IMR-90 (cell line): Measurements from ENCODE around the gene ACAN. TPM values are rescaled to one million over a fixed set of nuclear protein-coding genes. Genes with fewer than 3 reads are reported as not detected.

Experiments used
- ATAC-seq: fragments of 200-7000 bp; cut with Tn5 transposase; 2 replicates; pipeline ENCODE4 v1.9.1; 2020; ENCODE audit warnings: low read depth, mild to moderate bottlenecking, moderate library complexity
- BruUV-seq: library from RNA; stranded (reverse); fragments of 400-500 nt; replicated peaks from 2 replicates; lab custom pipeline; 2021; lab: Mats Ljungman, UMichigan
- CTCF ChIA-PET: fragments of 300-600 bp; formaldehyde crosslinking; extraction: SDS; loops from one replicate; lab custom pipeline; 2021; ENCODE audit warnings: antibody characterized with exemption; lab: Yijun Ruan, JAX
- POLR2A ChIA-PET: fragments of 300-600 bp; sonication (Branson Sonifier 250); formaldehyde crosslinking; loops from one replicate; lab custom pipeline; 2022; ENCODE audit warnings: antibody characterized with exemption; ENCODE audit not compliant: unreplicated experiment; lab: Charles Lee
- DNase-seq: peaks from one replicate; pipeline ENCODE4 v3.0.0; 2013
- H2AFZ ChIP-seq: replicated peaks from 2 replicates; pipeline ENCODE3; 2013; ENCODE audit warnings: low read length, mild to moderate bottlenecking; ENCODE audit not compliant: poor library complexity
- H2AK5ac ChIP-seq: 2 replicates; pipeline ENCODE4 v1.6.1; 2013; ENCODE audit warnings: low read depth, low read length, inconsistent platforms
- H2AK9ac ChIP-seq: replicated peaks from 2 replicates; pipeline ENCODE3; 2013; ENCODE audit warnings: mild to moderate bottlenecking, low read depth, low read length, moderate library complexity; ENCODE audit not compliant: poor library complexity
- H2BK120ac ChIP-seq: 2 replicates; pipeline ENCODE4 v1.6.1; 2013; ENCODE audit warnings: low read depth, low read length, inconsistent platforms
- H2BK15ac ChIP-seq: 3 replicates; pipeline ENCODE4 v1.6.1; 2013; ENCODE audit warnings: low read depth, low read length, inconsistent platforms
- H2BK20ac ChIP-seq: 2 replicates; pipeline ENCODE4 v1.6.1; 2013; ENCODE audit warnings: low read depth, mild to moderate bottlenecking, inconsistent platforms, low read length, moderate library complexity
- H2BK5ac ChIP-seq: 2 replicates; pipeline ENCODE4 v1.6.1; 2013; ENCODE audit warnings: mild to moderate bottlenecking, low read depth, low read length, inconsistent platforms; ENCODE audit not compliant: poor library complexity, severe bottlenecking
- H3K14ac ChIP-seq: replicated peaks from 2 replicates; pipeline ENCODE4 v1.6.1; 2013; ENCODE audit warnings: low read depth, low read length, inconsistent platforms
- H3K18ac ChIP-seq: 2 replicates; pipeline ENCODE4 v1.6.1; 2013; ENCODE audit warnings: low read depth, low read length, control low read depth
- H3K23ac ChIP-seq: 2 replicates; pipeline ENCODE4 v1.6.1; 2013; ENCODE audit warnings: low read depth, low read length, inconsistent platforms
- H3K27ac ChIP-seq: 2 replicates; pipeline ENCODE4 v1.5.1; 2013; ENCODE audit warnings: mild to moderate bottlenecking, control low read depth, low read length; ENCODE audit not compliant: insufficient read depth
- H3K27me3 ChIP-seq: 2 replicates; pipeline ENCODE4 v1.6.1; 2013; ENCODE audit warnings: low read length; ENCODE audit not compliant: control insufficient read depth, insufficient read depth
- H3K36me3 ChIP-seq: 2 replicates; pipeline ENCODE4 v1.6.1; 2013; ENCODE audit warnings: low read length, mixed read lengths; ENCODE audit not compliant: control insufficient read depth, insufficient read depth
- H3K4ac ChIP-seq: 2 replicates; pipeline ENCODE4 v1.6.1; 2013; ENCODE audit warnings: low read depth, low read length, inconsistent platforms
- H3K4me1 ChIP-seq: 2 replicates; pipeline ENCODE4 v1.6.1; 2013; ENCODE audit warnings: low read length, mixed read lengths; ENCODE audit not compliant: control insufficient read depth, insufficient read depth
- H3K4me2 ChIP-seq: 2 replicates; pipeline ENCODE4 v1.6.1; 2013; ENCODE audit warnings: low read depth, mild to moderate bottlenecking, control low read depth, low read length, moderate library complexity
- H3K4me3 ChIP-seq: 2 replicates; pipeline ENCODE4 v1.5.1; 2013; ENCODE audit warnings: low read depth, mild to moderate bottlenecking, control low read depth, low read length, moderate library complexity; ENCODE audit not compliant: insufficient read depth
- H3K56ac ChIP-seq: 2 replicates; pipeline ENCODE4 v1.6.1; 2013; ENCODE audit warnings: low read length, inconsistent platforms; ENCODE audit not compliant: insufficient read depth; ENCODE audit errors: extremely low read depth
- H3K79me1 ChIP-seq, 2 experiments: 2 replicates each; pipeline ENCODE4 v1.6.1; 2013; ENCODE audit warnings: low read length in 2 of 2, inconsistent platforms in 1 of 2, low read depth in 1 of 2
- H3K9ac ChIP-seq: 2 replicates; pipeline ENCODE4 v1.6.1; 2013; ENCODE audit warnings: low read depth, low read length, control low read depth
- H3K9me1 ChIP-seq: 2 replicates; pipeline ENCODE4 v1.6.1; 2013; ENCODE audit warnings: low read length, inconsistent platforms; ENCODE audit not compliant: insufficient read depth
- H3K9me3 ChIP-seq: 2 replicates; pipeline ENCODE4 v1.6.1; 2013; ENCODE audit warnings: low read length; ENCODE audit not compliant: control insufficient read depth, insufficient read depth
- H4K20me1 ChIP-seq: 2 replicates; pipeline ENCODE4 v1.6.1; 2013; ENCODE audit warnings: low read length, inconsistent platforms; ENCODE audit not compliant: insufficient read depth
- H4K5ac ChIP-seq: 2 replicates; pipeline ENCODE4 v1.6.1; 2013; ENCODE audit warnings: mild to moderate bottlenecking, low read depth, low read length, control low read depth
- H4K8ac ChIP-seq, 2 experiments: 2 replicates each; pipeline ENCODE4 v1.6.1; 2013; ENCODE audit warnings: low read depth in 2 of 2, low read length in 2 of 2, control low read depth in 1 of 2, inconsistent platforms in 1 of 2
- H4K91ac ChIP-seq: 2 replicates; pipeline ENCODE4 v1.6.1; 2013; ENCODE audit warnings: low read depth, low read length, inconsistent platforms; ENCODE audit not compliant: insufficient read depth
- CTCF ChIP-seq: conservative IDR thresholded peaks from 2 replicates; pipeline ENCODE4 v1.5.1; 2012; ENCODE audit warnings: mild to moderate bottlenecking, low read depth, low read length, improper control_type of control experiment
- ELK1 ChIP-seq: fragments of 150-350 bp; IDR thresholded peaks from 2 replicates; pipeline ENCODE4 v1.6.1; 2016; ENCODE audit warnings: low read depth, mild to moderate bottlenecking, low read length, moderate library complexity, borderline replicate concordance
- MXI1 ChIP-seq: IDR thresholded peaks from 2 replicates; pipeline ENCODE4 v1.6.1; 2012; ENCODE audit warnings: low read depth, mild to moderate bottlenecking, low read length, moderate library complexity, borderline replicate concordance
- POLR2A ChIP-seq: IDR thresholded peaks from 2 replicates; pipeline ENCODE4 v1.6.1; 2012; ENCODE audit warnings: mild to moderate bottlenecking, low read depth, low read length
- SMC3 ChIP-seq: fragments of 150-350 bp; IDR thresholded peaks from 2 replicates; pipeline ENCODE4 v1.6.1; 2016; ENCODE audit warnings: low read depth, mild to moderate bottlenecking, antibody characterized with exemption, low read length, moderate library complexity
- WGBS, 2 experiments: methylation state at CpG; one replicate each; pipeline versions ENCODE4 v1.1.5 to v1.1.7; 2013; ENCODE audit warnings: missing lambda C conversion rate in 2 of 2; ENCODE audit not compliant: insufficient read length in 1 of 2; ENCODE audit errors: extremely low coverage in 2 of 2; 5-methylcytosine and 5-hydroxymethylcytosine counted together
- dilution Hi-C: fragments of 300-500 bp; cut with HindIII; formaldehyde crosslinking; loops from one replicate; pipeline ENCODE4 v1.14.3; 2018; ENCODE audit warnings: low sequenced_read_pairs; ENCODE audit not compliant: unreplicated experiment
- in situ Hi-C: fragments of 300-500 bp; cut with MboI; formaldehyde crosslinking; loops from 3 replicates; pipeline ENCODE4 v1.14.3; 2019; ENCODE audit warnings: low sequenced_read_pairs, inconsistent platforms, mixed read lengths
- intact Hi-C: fragments of 100-400 bp; cut with micrococcal nuclease; formaldehyde crosslinking; loops from 2 replicates; pipeline ENCODE4 v1.10.0; 2022
- polyA plus RNA-seq, 3 experiments: library from polyadenylated mRNA; depleted of rRNA; stranded (reverse); fragments of >200 nt; gene quantifications; 2 replicates each; pipeline ENCODE4 v1.2.3, GENCODE V29; 2012; ENCODE audit warnings: low replicate concordance in 1 of 3
- total RNA-seq: library from RNA; depleted of rRNA; stranded (reverse); fragments of >200 nt; gene quantifications from 2 replicates; pipeline ENCODE4 v1.2.3, GENCODE V29; 2012

Gene ACAN
- total and polyA plus RNA-seq, 2 of the 4 experiments (the other 2 are of a cell fraction): 0.54 to 0.96 TPM

- Histone ChIP-seq H4K20me1 (no peaks in the 10 kb centered on the region), H3K9ac (no peak overlapping the region), H4K8ac (no peak overlapping the region), H3K18ac (no peak overlapping the region), H3K4me3 (no peak overlapping the region), H2BK15ac (no peak overlapping the region), H2AFZ (no peak overlapping the region), H4K91ac (no peak overlapping the region), H2AK5ac (no peak overlapping the region), H3K27ac (no peak overlapping the region), H2BK5ac (no peak overlapping the region), H3K4me2 (no peak overlapping the region), H2BK20ac (no peak overlapping the region), H3K4ac (no peak overlapping the region), H3K27me3 (peaks cover 38% of the 10 kb centered on the region), H3K14ac (no peak overlapping the region), H3K79me1 (no peaks in the 10 kb centered on the region), H2BK120ac (no peak overlapping the region), H3K9me3 (peaks cover 3% of the 10 kb centered on the region), H3K56ac (no peak overlapping the region), H3K9me1 (no peaks in the 10 kb centered on the region), H4K5ac (no peak overlapping the region), H3K4me1 (0 out of 2 replicates have a peak, but pooled peaks cover 1% of the 10 kb centered on the region), H3K23ac (no peak overlapping the region), H2AK9ac (no peak overlapping the region), H3K36me3 (no peaks in the 10 kb centered on the region)
- ChIA-PET CTCF (no interaction called here), POLR2A (no interaction called here)
- no peak for ATAC-seq
- in situ Hi-C loops (no loop called here), dilution Hi-C loops (no loop called here), intact Hi-C loops (no loop called here)
- no CpG with 5 or more reads among the region's 2 CpGs for WGBS, 2 experiments
- DNase-seq: no peak
- no TSS peak for BruUV-seq
- TF ChIP-seq POLR2A: no peak
- no peak for TF ChIP-seq MXI1
- no peak for TF ChIP-seq ELK1
- no peak for TF ChIP-seq SMC3
- no peak for TF ChIP-seq CTCF
Observed at GRCh38 chr15:88765212-88765611, 38.0 kb upstream of the ACAN start.
